Measurements from ENCODE around the gene CLASP1. TPM values are rescaled to one million over a fixed set of nuclear protein-coding genes. Genes with fewer than 3 reads are reported as not detected.

CLASP1 gene
- total RNA-seq, 1 donor: 46.0 TPM

DNA sequence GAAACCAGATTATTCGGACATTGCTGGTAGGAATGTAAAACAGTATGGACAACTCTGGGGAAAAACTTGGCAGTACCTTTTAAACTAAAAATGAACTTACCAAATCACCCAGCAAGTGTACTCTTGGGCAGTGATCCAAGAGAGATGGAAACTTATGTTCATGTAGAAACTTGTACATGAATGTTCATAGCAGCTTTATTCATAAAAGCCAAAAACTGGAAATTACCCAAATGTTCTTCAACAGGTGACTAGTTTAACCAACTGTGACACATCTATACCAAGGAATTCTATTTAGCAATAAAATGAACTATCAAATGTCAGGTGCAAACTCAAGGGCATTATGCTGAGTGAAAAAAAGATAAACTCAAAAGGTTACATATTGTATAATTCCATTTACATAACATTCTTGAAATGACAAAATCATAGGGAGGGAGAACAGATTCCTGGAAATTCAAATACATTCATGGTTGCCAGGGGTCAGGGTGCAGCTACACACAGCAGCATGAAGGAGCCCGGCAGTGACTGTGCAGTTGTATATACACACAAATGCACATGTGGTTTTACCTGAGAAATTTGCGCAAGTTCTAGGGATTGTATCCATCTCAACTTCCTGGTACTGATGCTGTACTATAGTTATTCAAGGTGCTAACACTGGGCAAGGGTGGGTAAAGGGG lies 122.1 kb downstream of the CLASP1 start:
- DNase-seq (ENCODE audit: insufficient read length, low spot score, missing footprints): no peak
- Histone ChIP-seq H3K36me3 (ENCODE audit: insufficient read depth, low read length) (peaks cover 23% of the 10 kb centered on the region), H3K9me3 (ENCODE audit: low read depth, low read length) (no peaks in the 10 kb centered on the region), H4K20me1 (ENCODE audit: insufficient read depth, low read length) (peaks cover 5% of the 10 kb centered on the region), H3K27ac (ENCODE audit: low read depth, low read length) (no peak overlapping the region), H3K79me2 (ENCODE audit: insufficient read depth, low read length) (peaks cover 23% of the 10 kb centered on the region), H3K4me1 (ENCODE audit: insufficient read depth, low read length) (peaks cover 11% of the 10 kb centered on the region), H3K27me3 (ENCODE audit: insufficient read depth, low read length) (no peaks in the 10 kb centered on the region), H3K4me3 (ENCODE audit: insufficient read depth, low read length) (no peak overlapping the region), H3K4me2 (ENCODE audit: insufficient read depth, low read length) (no peak overlapping the region), H2AFZ (ENCODE audit: low read length) (no peak overlapping the region)
- TF ChIP-seq, protein P1, sequence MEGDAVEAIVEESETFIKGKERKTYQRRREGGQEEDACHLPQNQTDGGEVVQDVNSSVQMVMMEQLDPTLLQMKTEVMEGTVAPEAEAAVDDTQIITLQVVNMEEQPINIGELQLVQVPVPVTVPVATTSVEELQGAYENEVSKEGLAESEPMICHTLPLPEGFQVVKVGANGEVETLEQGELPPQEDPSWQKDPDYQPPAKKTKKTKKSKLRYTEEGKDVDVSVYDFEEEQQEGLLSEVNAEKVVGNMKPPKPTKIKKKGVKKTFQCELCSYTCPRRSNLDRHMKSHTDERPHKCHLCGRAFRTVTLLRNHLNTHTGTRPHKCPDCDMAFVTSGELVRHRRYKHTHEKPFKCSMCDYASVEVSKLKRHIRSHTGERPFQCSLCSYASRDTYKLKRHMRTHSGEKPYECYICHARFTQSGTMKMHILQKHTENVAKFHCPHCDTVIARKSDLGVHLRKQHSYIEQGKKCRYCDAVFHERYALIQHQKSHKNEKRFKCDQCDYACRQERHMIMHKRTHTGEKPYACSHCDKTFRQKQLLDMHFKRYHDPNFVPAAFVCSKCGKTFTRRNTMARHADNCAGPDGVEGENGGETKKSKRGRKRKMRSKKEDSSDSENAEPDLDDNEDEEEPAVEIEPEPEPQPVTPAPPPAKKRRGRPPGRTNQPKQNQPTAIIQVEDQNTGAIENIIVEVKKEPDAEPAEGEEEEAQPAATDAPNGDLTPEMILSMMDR (IDR thresholded peaks at IDR 0.05; ENCODE audit: extremely low read depth, low read depth, low read length): no peak

DNA sequence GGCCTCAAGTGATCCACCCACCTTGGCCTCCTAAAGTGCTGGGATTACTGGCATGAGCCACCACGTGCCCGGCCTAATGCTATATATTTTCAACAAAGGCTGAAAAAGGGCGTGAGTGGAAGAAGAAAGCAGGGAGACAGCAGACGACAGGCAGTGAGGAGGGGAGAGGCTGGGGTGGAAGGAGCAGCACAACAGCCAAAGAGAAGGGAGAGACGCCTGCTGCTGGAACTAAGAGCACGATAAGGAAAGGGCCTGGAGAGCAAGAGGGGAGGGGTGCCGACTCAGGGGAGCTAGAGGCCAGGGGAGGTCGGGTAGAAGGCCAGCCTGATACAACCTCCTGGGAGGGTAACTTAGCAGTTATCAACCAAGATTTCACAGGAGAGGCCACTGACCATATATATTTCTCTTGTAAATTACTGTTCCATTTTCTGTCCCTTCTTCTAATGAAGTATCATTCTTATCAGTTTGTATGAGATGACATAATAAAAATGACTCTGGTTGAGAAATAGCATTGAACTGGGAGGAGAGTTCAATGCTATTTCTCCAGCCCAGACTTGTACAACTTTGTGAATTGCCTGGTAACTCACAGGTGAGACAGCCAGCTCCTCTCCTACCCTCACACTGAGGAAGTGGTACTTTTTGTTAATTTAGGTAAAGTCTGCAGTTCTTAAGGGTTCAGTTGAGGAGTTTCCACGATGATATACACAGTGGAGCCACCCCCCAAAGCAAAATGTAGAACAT lies 124.4 kb downstream of the CLASP1 start:
- Histone ChIP-seq H4K20me1 (ENCODE audit: insufficient read depth, low read length) (peaks cover 3% of the 10 kb centered on the region), H3K4me3 (ENCODE audit: insufficient read depth, low read length) (no peak overlapping the region), H3K9me3 (ENCODE audit: low read depth, low read length) (no peaks in the 10 kb centered on the region), H3K27ac (ENCODE audit: low read depth, low read length) (no peak overlapping the region), H2AFZ (ENCODE audit: low read length) (no peak overlapping the region), H3K4me2 (ENCODE audit: insufficient read depth, low read length) (no peak overlapping the region), H3K4me1 (ENCODE audit: insufficient read depth, low read length) (peaks cover 5% of the 10 kb centered on the region), H3K79me2 (ENCODE audit: insufficient read depth, low read length) (peaks cover 23% of the 10 kb centered on the region), H3K36me3 (ENCODE audit: insufficient read depth, low read length) (peaks cover 29% of the 10 kb centered on the region), H3K27me3 (ENCODE audit: insufficient read depth, low read length) (no peaks in the 10 kb centered on the region)
- TF ChIP-seq, protein P1 (IDR thresholded peaks at IDR 0.05; ENCODE audit: extremely low read depth, low read depth, low read length): no peak
- no peak for DNase-seq (ENCODE audit: insufficient read length, low spot score, missing footprints)

DNA sequence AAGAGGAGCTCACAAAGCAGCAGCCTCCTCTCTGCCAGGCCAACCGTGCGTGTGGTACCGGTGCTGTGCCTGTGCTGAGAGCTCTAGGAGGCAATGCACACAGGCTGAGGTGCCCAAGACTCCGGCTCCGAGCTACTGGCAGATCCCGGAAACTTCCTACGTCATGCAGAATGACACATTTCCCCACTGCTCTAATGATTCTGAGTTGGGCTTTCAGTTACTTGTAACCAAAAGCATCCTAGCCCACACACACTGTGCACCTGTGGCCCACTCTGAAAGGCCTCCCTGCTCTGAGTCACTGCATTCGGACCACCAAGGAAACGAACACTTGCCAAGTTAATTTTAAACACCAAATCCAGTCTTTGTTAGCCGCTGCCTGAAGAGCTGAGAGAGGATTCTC lies 127.9 kb downstream of the CLASP1 start:
- Histone ChIP-seq H3K4me2 (ENCODE audit: insufficient read depth, low read length) (no peak overlapping the region), H3K4me1 (ENCODE audit: insufficient read depth, low read length) (no peaks in the 10 kb centered on the region), H3K27ac (ENCODE audit: low read depth, low read length) (no peak overlapping the region), H2AFZ (ENCODE audit: low read length) (no peak overlapping the region), H3K4me3 (ENCODE audit: insufficient read depth, low read length) (no peak overlapping the region), H3K27me3 (ENCODE audit: insufficient read depth, low read length) (no peaks in the 10 kb centered on the region), H3K9me3 (ENCODE audit: low read depth, low read length) (no peaks in the 10 kb centered on the region), H3K79me2 (ENCODE audit: insufficient read depth, low read length) (no peaks in the 10 kb centered on the region), H4K20me1 (ENCODE audit: insufficient read depth, low read length) (peaks cover 3% of the 10 kb centered on the region), H3K36me3 (ENCODE audit: insufficient read depth, low read length) (peaks cover 35% of the 10 kb centered on the region)
- TF ChIP-seq, protein P1 (IDR thresholded peaks at IDR 0.05; ENCODE audit: extremely low read depth, low read depth, low read length): no peak
- no peak for DNase-seq (ENCODE audit: insufficient read length, low spot score, missing footprints)

DNA sequence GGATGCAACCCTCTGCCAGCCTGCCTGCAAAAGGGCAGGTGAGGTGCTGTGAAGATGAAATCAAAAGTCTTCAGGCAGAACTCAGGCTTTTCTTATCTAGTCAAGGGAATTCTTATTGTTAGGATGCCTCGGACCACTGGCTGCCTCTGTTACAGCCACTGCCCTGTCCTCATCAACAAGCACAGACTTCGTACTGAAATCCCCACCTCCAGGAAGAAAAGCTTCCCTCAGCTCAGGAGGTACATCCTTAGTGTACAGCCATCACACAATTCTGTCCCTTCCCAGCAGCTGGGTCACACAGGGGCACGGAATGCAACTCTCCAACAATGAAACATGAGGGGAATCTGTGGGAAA lies 128.6 kb downstream of the CLASP1 start:
- DNase-seq (ENCODE audit: insufficient read length, low spot score, missing footprints): no peak
- Histone ChIP-seq H2AFZ (ENCODE audit: low read length) (no peak overlapping the region), H3K36me3 (ENCODE audit: insufficient read depth, low read length) (peaks cover 31% of the 10 kb centered on the region), H3K27ac (ENCODE audit: low read depth, low read length) (no peak overlapping the region), H3K27me3 (ENCODE audit: insufficient read depth, low read length) (no peaks in the 10 kb centered on the region), H3K4me3 (ENCODE audit: insufficient read depth, low read length) (no peak overlapping the region), H3K79me2 (ENCODE audit: insufficient read depth, low read length) (no peaks in the 10 kb centered on the region), H3K4me1 (ENCODE audit: insufficient read depth, low read length) (no peaks in the 10 kb centered on the region), H3K9me3 (ENCODE audit: low read depth, low read length) (no peaks in the 10 kb centered on the region), H3K4me2 (ENCODE audit: insufficient read depth, low read length) (no peak overlapping the region), H4K20me1 (ENCODE audit: insufficient read depth, low read length) (no peaks in the 10 kb centered on the region)
- TF ChIP-seq, protein P1 (IDR thresholded peaks at IDR 0.05; ENCODE audit: extremely low read depth, low read depth, low read length): no peak

All from osteoblast (primary cell).